ENCODE data around the gene EPN2. TPM values are rescaled to one million over a fixed set of nuclear protein-coding genes. Genes with fewer than 3 reads are reported as not detected.

The EPN2 gene
- total RNA-seq, 4 donors from 2014 or later: 69.4 to 251 (median 96.3) TPM

DNA sequence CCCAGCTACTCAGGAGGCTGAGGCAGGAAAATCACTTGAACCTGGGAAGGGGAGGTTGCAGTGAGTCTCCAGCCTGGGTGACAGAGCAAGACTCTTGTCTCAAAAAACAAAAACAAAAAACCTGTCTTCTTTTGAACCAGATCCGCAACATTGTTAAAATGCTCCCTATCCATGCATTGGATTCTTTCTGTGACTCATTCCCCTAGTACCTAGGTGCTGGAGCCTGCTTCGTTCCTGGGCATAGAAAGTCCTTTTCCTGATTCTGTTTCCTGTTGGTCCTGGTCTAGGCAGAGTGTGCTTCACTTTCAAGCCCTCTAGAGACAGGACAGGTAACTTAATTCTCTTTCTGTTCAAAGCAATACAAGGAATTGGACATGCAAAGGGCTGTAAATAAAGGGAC lies 5.2 kb downstream of the EPN2 start:
- WGBS, 2 donors: 44 to 52% methylated on average over 2 of the region's 2 CpGs
- intact Hi-C loops (cut with DNase I; ENCODE audit: low total_unique reads): no loop called here

DNA sequence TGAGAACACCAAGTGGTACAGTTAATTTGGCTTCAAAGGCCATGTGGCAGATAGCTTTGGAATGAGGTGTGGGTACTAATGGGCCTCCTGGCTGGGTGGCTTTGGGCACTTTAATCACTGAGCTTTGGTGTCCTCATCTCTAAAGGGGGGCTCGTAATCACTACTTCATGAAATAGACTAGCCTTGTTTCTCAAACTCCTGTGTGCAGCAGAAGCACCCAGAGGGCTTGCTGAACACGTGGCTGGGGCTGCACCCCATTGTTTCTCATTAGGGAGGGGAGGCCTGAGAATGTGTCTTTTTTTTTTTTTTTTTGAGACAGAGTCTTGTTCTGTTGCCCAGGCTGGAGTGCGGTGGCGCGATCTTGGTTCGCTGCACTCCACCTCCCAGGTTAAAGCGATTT lies 5.8 kb downstream of the EPN2 start:
- 52 to 61% methylated on average over 7 of the region's 7 CpGs for WGBS, 2 donors
- no peak for DNase-seq (ENCODE audit: low spot score in 2 of 2)
- H3K4me3 ChIP-seq (ENCODE audit: low read depth, poor library complexity, severe bottlenecking): no peak overlapping the region
- TF ChIP-seq POLR2A (IDR thresholded peaks at IDR 0.05) (no peak), CTCF (IDR thresholded peaks at IDR 0.05) (no peak)
- intact Hi-C loops (cut with DNase I; ENCODE audit: low total_unique reads): no loop called here

More for the DNA sequence above, 5.2 kb downstream of the EPN2 start:
- TF ChIP-seq POLR2A (IDR thresholded peaks at IDR 0.05) (no peak), CTCF (IDR thresholded peaks at IDR 0.05) (no peak)
- H3K4me3 ChIP-seq (ENCODE audit: low read depth, poor library complexity, severe bottlenecking): no peak overlapping the region
- no peak for DNase-seq (ENCODE audit: low spot score in 2 of 2)

- TF ChIP-seq CTCF (IDR thresholded peaks at IDR 0.05) (no peak), POLR2A (IDR thresholded peaks at IDR 0.05) (no peak)
- intact Hi-C loops (cut with DNase I; ENCODE audit: low total_unique reads): no loop called here
- 95 to 97% methylated on average over 1 of the region's 1 CpG for WGBS, 2 donors
- DNase-seq (ENCODE audit: low spot score in 2 of 2): no peak
- H3K4me3 ChIP-seq (ENCODE audit: low read depth, poor library complexity, severe bottlenecking): no peak overlapping the region
These were observed 6.7 kb downstream of the EPN2 start for GRCh38 chr17:19243838-19244237.

DNA sequence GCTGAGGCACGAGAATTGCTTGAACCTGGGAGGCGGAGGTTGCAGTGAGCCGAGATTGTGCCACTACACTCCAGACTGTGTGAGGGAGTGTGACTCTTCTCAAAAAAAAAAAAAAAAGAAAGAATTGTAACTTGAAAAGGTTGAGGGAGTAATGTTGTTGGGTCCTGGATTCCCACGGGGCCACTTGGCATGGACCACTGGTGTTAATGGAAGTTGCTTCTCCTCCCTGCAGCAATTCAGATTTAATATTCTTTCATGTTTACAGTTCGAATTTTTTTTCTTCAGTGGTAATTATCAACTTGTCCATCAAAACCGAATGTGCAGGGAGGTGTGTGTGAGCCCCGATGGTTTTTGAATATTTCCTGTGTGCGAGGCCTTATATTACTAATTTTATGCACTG lies 7.2 kb downstream of the EPN2 start:
- DNase-seq (ENCODE audit: low spot score in 2 of 2): no peak
- intact Hi-C loops (cut with DNase I; ENCODE audit: low total_unique reads): no loop called here
- no peak for TF ChIP-seq CTCF (IDR thresholded peaks at IDR 0.05)
- no peak for TF ChIP-seq POLR2A (IDR thresholded peaks at IDR 0.05)
- WGBS, 2 donors: 70% methylated on average over 8 of the region's 8 CpGs
- H3K4me3 ChIP-seq (ENCODE audit: low read depth, poor library complexity, severe bottlenecking): no peak overlapping the region

DNA sequence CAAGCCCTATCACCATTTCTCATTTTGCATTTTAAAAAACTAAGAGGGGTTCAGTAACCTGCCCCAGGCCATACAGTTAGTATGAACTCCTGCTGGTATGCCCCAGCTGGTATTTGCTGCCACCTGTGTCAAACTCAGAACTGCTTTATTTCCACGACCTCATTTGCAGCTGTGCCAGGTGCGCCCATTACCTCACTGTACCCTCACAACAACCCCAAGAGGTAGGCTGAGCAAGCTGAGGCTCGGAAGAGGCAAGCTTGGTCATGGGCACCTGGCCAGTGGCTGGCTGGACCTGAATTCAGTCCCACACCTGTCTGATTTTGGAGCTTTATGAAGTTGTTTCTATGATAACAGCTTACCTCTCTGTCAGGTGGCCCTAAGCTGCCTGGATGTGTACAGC lies 7.6 kb downstream of the EPN2 start:
- no peak overlapping the region for H3K4me3 ChIP-seq (ENCODE audit: low read depth, poor library complexity, severe bottlenecking)
- no peak for TF ChIP-seq CTCF (IDR thresholded peaks at IDR 0.05)
- no peak for TF ChIP-seq POLR2A (IDR thresholded peaks at IDR 0.05)
- intact Hi-C loops (cut with DNase I; ENCODE audit: low total_unique reads): no loop called here
- DNase-seq (ENCODE audit: low spot score in 2 of 2): no peak
- 48 to 62% methylated on average over 3 of the region's 3 CpGs for WGBS, 2 donors

GRCh38 chr17:19247473-19247872 lies 10.3 kb downstream of the EPN2 start:
- TF ChIP-seq POLR2A (IDR thresholded peaks at IDR 0.05): no peak
- TF ChIP-seq CTCF (IDR thresholded peaks at IDR 0.05): no peak

More at GRCh38 chr17:19247473-19247872, 10.3 kb downstream of the EPN2 start:
- H3K4me3 ChIP-seq (ENCODE audit: low read depth, poor library complexity, severe bottlenecking): no peak overlapping the region
- intact Hi-C loops (cut with DNase I; ENCODE audit: low total_unique reads): no loop called here
- no peak for DNase-seq (ENCODE audit: low spot score in 2 of 2)
- 51 to 56% methylated on average over 3 of the region's 3 CpGs for WGBS, 2 donors
